ENCODE data around the gene TSPAN9. TPM values are rescaled to one million over a fixed set of nuclear protein-coding genes. Genes with fewer than 3 reads are reported as not detected.

Gene TSPAN9
- total RNA-seq, 1 donor: 13.0 TPM

DNA sequence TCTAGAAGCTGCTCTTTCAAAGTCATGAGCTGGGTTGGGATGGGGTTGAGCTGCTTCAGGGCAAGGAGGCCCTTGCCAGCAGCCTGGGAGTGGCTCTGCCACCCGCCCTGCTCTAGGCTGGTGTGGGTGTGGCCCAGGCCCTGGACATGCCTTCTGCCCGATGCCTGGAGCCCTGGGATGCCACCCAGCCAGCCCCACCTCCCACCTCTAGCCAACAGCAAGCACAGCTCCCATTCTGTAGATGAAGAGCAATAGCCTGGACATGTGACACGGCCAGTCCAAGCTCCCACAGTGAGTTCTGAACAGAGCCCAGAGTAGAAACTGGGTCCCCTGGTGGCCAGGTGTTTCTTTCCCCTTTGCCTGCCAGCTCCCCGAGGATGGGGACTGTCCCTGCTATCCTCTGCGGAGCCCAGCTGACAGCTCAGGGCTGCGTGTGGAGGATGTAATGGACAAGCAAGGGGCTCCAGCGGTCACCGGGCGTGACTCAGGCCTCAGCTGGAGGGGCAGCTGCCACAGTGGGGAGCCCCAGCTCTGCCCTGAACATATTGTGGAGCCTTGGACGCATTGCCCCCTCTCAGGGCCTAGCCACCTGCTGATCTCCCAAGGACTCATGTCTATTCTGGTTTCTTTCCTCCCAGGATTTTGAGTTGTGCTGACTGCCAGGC lies 165.2 kb downstream of the TSPAN9 start:
- no peak for DNase-seq (ENCODE audit: insufficient read length, low spot score, missing footprints)
- H4K20me1 ChIP-seq (ENCODE audit: insufficient read depth, low read length): no peaks in the 10 kb centered on the region
- H3K79me2 ChIP-seq (ENCODE audit: insufficient read depth, low read length): no peaks in the 10 kb centered on the region
- H3K4me2 ChIP-seq (ENCODE audit: insufficient read depth, low read length): no peak overlapping the region
- H3K27ac ChIP-seq (ENCODE audit: low read depth, low read length): no peak overlapping the region
- no peak overlapping the region for H2AFZ ChIP-seq (ENCODE audit: low read length)
- no peaks in the 10 kb centered on the region for H3K27me3 ChIP-seq (ENCODE audit: insufficient read depth, low read length)
- TF ChIP-seq, protein P1, sequence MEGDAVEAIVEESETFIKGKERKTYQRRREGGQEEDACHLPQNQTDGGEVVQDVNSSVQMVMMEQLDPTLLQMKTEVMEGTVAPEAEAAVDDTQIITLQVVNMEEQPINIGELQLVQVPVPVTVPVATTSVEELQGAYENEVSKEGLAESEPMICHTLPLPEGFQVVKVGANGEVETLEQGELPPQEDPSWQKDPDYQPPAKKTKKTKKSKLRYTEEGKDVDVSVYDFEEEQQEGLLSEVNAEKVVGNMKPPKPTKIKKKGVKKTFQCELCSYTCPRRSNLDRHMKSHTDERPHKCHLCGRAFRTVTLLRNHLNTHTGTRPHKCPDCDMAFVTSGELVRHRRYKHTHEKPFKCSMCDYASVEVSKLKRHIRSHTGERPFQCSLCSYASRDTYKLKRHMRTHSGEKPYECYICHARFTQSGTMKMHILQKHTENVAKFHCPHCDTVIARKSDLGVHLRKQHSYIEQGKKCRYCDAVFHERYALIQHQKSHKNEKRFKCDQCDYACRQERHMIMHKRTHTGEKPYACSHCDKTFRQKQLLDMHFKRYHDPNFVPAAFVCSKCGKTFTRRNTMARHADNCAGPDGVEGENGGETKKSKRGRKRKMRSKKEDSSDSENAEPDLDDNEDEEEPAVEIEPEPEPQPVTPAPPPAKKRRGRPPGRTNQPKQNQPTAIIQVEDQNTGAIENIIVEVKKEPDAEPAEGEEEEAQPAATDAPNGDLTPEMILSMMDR (IDR thresholded peaks at IDR 0.05; ENCODE audit: extremely low read depth, low read depth, low read length): no peak
- no peaks in the 10 kb centered on the region for H3K9me3 ChIP-seq (ENCODE audit: low read depth, low read length)
- H3K4me1 ChIP-seq (ENCODE audit: insufficient read depth, low read length): no peaks in the 10 kb centered on the region
- no peak overlapping the region for H3K4me3 ChIP-seq (ENCODE audit: insufficient read depth, low read length)
- no peaks in the 10 kb centered on the region for H3K36me3 ChIP-seq (ENCODE audit: insufficient read depth, low read length)

DNA sequence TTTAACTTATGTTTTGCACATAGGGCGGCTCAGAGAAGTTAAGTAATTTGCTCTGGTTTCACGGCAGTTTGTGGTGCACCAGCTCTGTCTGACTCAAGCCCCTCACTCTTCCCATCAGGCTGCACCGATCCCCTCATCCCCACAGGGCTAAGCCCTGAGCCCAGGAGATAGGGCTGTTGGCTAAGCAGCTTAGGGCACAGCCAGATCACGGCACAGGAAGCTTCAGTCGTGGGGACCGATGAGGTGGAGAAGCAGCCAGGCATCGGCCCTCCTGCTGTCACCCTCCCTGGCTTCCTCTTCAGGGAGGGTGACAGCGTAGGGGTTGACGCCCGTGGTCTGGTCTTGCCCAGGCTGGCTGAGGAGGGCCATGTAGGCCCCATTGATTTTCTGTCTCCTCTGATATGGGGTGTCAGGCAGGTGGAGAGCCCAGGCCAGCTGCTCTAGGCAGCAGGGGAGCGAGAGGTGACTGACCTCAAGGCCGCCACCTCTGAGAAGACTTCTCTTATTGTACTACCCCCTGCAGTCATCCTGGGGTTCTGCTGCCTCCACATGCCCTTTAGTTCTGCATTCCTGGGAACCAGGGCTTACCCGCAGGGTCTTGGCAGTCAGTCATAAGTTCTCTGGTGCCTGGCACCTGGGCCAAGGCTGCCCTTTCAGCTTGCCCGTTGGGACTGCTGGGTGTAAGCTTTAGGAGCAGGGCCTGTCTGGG lies 166.4 kb downstream of the TSPAN9 start:
- Histone ChIP-seq H3K9me3 (ENCODE audit: low read depth, low read length) (no peaks in the 10 kb centered on the region), H3K4me3 (ENCODE audit: insufficient read depth, low read length) (no peak overlapping the region), H3K36me3 (ENCODE audit: insufficient read depth, low read length) (no peaks in the 10 kb centered on the region), H2AFZ (ENCODE audit: low read length) (no peak overlapping the region), H3K27me3 (ENCODE audit: insufficient read depth, low read length) (no peaks in the 10 kb centered on the region), H3K4me2 (ENCODE audit: insufficient read depth, low read length) (no peak overlapping the region), H3K79me2 (ENCODE audit: insufficient read depth, low read length) (no peaks in the 10 kb centered on the region), H3K4me1 (ENCODE audit: insufficient read depth, low read length) (no peaks in the 10 kb centered on the region), H4K20me1 (ENCODE audit: insufficient read depth, low read length) (no peaks in the 10 kb centered on the region), H3K27ac (ENCODE audit: low read depth, low read length) (no peak overlapping the region)
- no peak for DNase-seq (ENCODE audit: insufficient read length, low spot score, missing footprints)
- TF ChIP-seq, protein P1 (IDR thresholded peaks at IDR 0.05; ENCODE audit: extremely low read depth, low read depth, low read length): no peak

DNA sequence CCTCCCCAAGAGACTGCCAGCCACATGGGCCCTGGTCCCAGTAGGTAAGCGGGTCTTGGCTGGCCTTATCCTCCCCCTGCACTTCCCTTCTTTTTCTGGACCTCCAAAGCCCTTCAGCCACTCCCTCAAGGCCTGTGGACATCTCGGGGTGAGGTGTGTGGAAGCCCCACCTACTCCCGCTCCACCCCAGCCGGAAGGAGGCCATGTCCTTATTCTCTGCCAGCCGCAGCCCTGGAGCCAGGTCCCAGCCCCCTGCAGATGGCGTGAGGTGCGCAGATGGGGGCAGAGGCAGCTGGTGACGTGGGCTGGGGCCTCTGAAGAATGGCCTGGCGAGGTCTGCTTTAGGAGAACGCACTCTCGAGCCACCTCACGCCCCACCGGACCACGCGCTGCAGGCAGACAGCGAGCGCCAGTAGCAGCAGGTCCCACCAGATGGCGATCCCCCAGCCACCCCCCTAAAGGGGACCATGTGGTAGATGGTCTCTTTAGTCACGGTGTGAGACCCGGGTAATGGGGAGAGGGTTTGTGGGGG lies 167.1 kb downstream of the TSPAN9 start:
- no peak for DNase-seq (ENCODE audit: insufficient read length, low spot score, missing footprints)
- Histone ChIP-seq H3K9me3 (ENCODE audit: low read depth, low read length) (no peaks in the 10 kb centered on the region), H3K4me3 (ENCODE audit: insufficient read depth, low read length) (no peak overlapping the region), H2AFZ (ENCODE audit: low read length) (no peak overlapping the region), H3K79me2 (ENCODE audit: insufficient read depth, low read length) (no peaks in the 10 kb centered on the region), H3K27me3 (ENCODE audit: insufficient read depth, low read length) (no peaks in the 10 kb centered on the region), H3K4me2 (ENCODE audit: insufficient read depth, low read length) (no peak overlapping the region), H4K20me1 (ENCODE audit: insufficient read depth, low read length) (no peaks in the 10 kb centered on the region), H3K4me1 (ENCODE audit: insufficient read depth, low read length) (no peaks in the 10 kb centered on the region), H3K27ac (ENCODE audit: low read depth, low read length) (no peak overlapping the region), H3K36me3 (ENCODE audit: insufficient read depth, low read length) (no peaks in the 10 kb centered on the region)
- TF ChIP-seq, protein P1 (IDR thresholded peaks at IDR 0.05; ENCODE audit: extremely low read depth, low read depth, low read length): no peak

DNA sequence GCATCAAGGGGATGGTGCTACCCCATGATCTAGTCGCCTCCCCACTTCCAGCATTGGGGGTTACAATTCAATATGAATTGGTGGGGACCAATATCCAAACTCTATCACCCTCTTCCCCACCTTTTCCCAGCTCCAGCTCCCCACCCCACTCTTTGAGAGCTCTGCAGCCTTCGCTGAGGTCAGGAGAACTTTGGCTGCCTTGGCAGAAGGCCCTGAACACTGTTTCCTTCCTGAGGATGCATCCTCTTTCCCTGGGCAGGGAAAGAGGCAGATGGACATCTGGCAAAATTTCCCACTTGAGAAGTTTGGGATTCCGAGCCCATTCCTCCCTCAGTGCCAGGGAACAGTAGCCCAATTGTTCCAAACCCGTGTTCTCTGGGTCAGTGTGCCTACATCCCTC lies 169.1 kb downstream of the TSPAN9 start:
- Histone ChIP-seq H3K79me2 (ENCODE audit: insufficient read depth, low read length) (no peaks in the 10 kb centered on the region), H3K27me3 (ENCODE audit: insufficient read depth, low read length) (no peaks in the 10 kb centered on the region), H3K27ac (ENCODE audit: low read depth, low read length) (no peak overlapping the region), H3K36me3 (ENCODE audit: insufficient read depth, low read length) (no peaks in the 10 kb centered on the region), H3K4me2 (ENCODE audit: insufficient read depth, low read length) (no peak overlapping the region), H2AFZ (ENCODE audit: low read length) (no peak overlapping the region), H4K20me1 (ENCODE audit: insufficient read depth, low read length) (no peaks in the 10 kb centered on the region), H3K4me3 (ENCODE audit: insufficient read depth, low read length) (no peak overlapping the region), H3K4me1 (ENCODE audit: insufficient read depth, low read length) (no peaks in the 10 kb centered on the region), H3K9me3 (ENCODE audit: low read depth, low read length) (no peaks in the 10 kb centered on the region)
- TF ChIP-seq, protein P1 (IDR thresholded peaks at IDR 0.05; ENCODE audit: extremely low read depth, low read depth, low read length): no peak
- DNase-seq (ENCODE audit: insufficient read length, low spot score, missing footprints): no peak

Data from osteoblast (primary cell).